Measurements from ENCODE around the gene BEST3.

GRCh38 chr12:69682110-69682755, 16.9 kb downstream of the BEST3 start:
- TF ChIP-seq CTCF (conservative IDR thresholded peaks at IDR 0.05) (no peak), ZFX (IDR thresholded peaks at IDR 0.05) (no peak)

Data from C4-2B (cell line).